ENCODE data around the gene E4F1. TPM values are rescaled to one million over a fixed set of nuclear protein-coding genes. Genes with fewer than 3 reads are reported as not detected.

The E4F1 gene
- total and polyA plus RNA-seq, 2 experiments from 2014 or later = 15.5 to 19.7 TPM

DNA sequence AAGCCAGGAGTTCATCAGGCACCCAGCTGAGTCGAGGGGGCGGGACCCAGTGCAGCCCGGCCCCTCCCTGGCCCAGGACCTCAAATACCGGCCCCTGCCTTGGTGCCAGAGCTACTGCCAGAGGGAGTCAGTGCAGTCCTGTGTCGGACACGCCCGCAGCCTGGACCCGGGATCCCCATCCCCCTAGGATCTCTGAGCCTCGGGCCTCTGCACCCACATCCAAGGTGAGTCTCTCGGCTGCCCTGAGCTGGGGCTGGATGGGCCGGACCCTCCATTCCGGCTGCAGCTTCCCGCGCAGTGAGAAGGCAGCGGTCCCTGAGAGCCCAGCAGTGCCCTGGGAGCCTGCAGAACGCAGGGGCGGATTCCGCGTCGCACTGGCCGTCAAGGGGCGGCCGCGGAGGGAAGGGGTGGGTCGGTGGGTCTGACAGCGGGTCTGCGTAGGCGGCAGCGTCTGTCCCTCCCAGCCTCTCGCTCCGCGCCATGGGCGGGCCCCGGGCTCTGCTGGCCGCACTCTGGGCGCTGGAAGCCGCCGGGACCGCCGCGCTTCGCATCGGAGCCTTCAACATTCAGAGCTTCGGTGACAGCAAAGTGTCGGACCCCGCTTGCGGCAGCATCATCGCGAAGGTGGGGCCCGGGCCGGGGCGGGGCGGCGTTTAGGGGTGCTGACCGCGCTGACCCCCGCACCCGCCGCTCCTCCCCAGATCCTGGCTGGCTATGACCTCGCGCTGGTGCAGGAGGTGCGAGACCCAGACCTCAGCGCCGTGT, 13.1 kb downstream of the E4F1 start, which contains the start of gene DNASE1L2:
TSS of gene DNASE1L2 (plus strand) at position 108 of the 765 bp plus-strand sequence. CDS start at position 481, 373 bp downstream.
- Histone ChIP-seq H3K4me1 (ENCODE audit: insufficient read depth) (peaks cover 16% of the 10 kb centered on the region), H3K27ac (no peak within 1 kb of the TSS), H3K4me2 (peak within 1 kb of the TSS; percentile 87), H3K9me2 (replicated peaks; ENCODE audit: insufficient read depth) (no peaks in the 10 kb centered on the region), H3K27me3 (peaks cover 26% of the 10 kb centered on the region), H2AFZ (no peak within 1 kb of the TSS), H3K36me3 (replicated peaks; ENCODE audit: insufficient read depth, low read depth) (no peaks in the 10 kb centered on the region), H3K9me3 (ENCODE audit: low read depth) (no peaks in the 10 kb centered on the region), H3K79me2 (no peaks in the 10 kb centered on the region), H3K4me3 (peak within 1 kb of the TSS; percentile 23), H4K20me1 (ENCODE audit: insufficient read depth, poor library complexity, severe bottlenecking) (peaks cover 14% of the 10 kb centered on the region)
- 6% methylated on average over 43 of the region's 64 CpGs for WGBS (ENCODE audit: low lambda C conversion rate, missing lambda C conversion rate)
- DNase-seq (ENCODE audit: low spot score) = peak; percentile 59
- TF ChIP-seq CTCF (IDR thresholded peaks at IDR 0.05; ENCODE audit: poor library complexity) (no peak), EZH2phosphoT487 (IDR thresholded peaks at IDR 0.05; ENCODE audit: low read depth, severe bottlenecking, unreplicated experiment) (peak; percentile 59)

- no peak overlapping the region for H3K27ac ChIP-seq
- 0% methylated on average over 1 of the region's 40 CpGs for WGBS (ENCODE audit: low lambda C conversion rate, missing lambda C conversion rate)
- peak overlapping the region; percentile 87 for H3K4me2 ChIP-seq
- no peaks in the 10 kb centered on the region for H3K36me3 ChIP-seq (replicated peaks; ENCODE audit: insufficient read depth, low read depth)
- H3K9me3 ChIP-seq (ENCODE audit: low read depth) = no peaks in the 10 kb centered on the region
- peak; percentile 80 for TF ChIP-seq EZH2 (IDR thresholded peaks at IDR 0.05; ENCODE audit: borderline replicate concordance)
- no peak for TF ChIP-seq CTCF (IDR thresholded peaks at IDR 0.05; ENCODE audit: poor library complexity)
- TF ChIP-seq EZH2phosphoT487 (IDR thresholded peaks at IDR 0.05; ENCODE audit: low read depth, severe bottlenecking, unreplicated experiment) = no peak
- DNase-seq (ENCODE audit: low spot score) = no peak
- peaks cover 14% of the 10 kb centered on the region for H4K20me1 ChIP-seq (ENCODE audit: insufficient read depth, poor library complexity, severe bottlenecking)
- no peaks in the 10 kb centered on the region for H3K9me2 ChIP-seq (replicated peaks; ENCODE audit: insufficient read depth)
- H3K4me3 ChIP-seq = peak overlapping the region; percentile 23
- H3K79me2 ChIP-seq = no peaks in the 10 kb centered on the region
- H3K4me1 ChIP-seq (ENCODE audit: insufficient read depth) = peaks cover 16% of the 10 kb centered on the region
- peaks cover 26% of the 10 kb centered on the region for H3K27me3 ChIP-seq
- H2AFZ ChIP-seq = no peak overlapping the region
Observed at GRCh38 chr16:2237102-2237482, 13.7 kb downstream of the E4F1 start.

DNA sequence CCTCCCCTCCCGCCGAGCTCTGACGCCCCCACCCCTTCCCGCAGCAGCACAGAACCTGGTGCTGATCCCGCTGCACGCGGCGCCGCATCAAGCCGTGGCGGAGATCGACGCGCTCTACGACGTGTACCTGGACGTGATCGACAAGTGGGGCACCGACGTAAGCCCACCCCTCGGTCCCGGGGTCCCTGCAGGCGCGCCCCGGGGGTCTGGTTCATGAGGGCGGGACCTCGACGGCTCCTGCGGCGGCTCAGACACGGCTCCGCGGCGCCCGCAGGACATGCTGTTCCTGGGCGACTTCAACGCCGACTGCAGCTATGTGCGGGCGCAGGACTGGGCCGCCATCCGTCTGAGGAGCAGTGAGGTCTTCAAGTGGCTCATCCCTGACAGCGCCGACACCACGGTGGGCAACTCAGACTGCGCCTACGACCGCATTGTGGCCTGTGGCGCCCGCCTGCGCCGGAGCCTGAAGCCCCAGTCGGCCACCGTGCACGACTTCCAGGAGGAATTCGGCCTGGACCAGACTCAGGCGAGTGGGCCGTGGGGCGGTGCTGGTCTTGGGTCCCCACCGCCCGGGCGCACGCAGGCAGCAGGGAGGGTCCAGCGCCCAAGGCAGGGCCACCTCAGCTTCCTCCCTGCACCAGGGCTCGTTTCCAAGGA, 14.2 kb downstream of the E4F1 start:
- Histone ChIP-seq H3K4me1 (ENCODE audit: insufficient read depth) (peaks cover 16% of the 10 kb centered on the region), H3K36me3 (replicated peaks; ENCODE audit: insufficient read depth, low read depth) (no peaks in the 10 kb centered on the region), H3K4me3 (no peak overlapping the region), H3K27ac (no peak overlapping the region), H2AFZ (no peak overlapping the region), H3K9me2 (replicated peaks; ENCODE audit: insufficient read depth) (no peaks in the 10 kb centered on the region), H3K27me3 (peaks cover 26% of the 10 kb centered on the region), H3K79me2 (no peaks in the 10 kb centered on the region), H3K9me3 (ENCODE audit: low read depth) (no peaks in the 10 kb centered on the region), H3K4me2 (peak overlapping the region; percentile 87), H4K20me1 (ENCODE audit: insufficient read depth, poor library complexity, severe bottlenecking) (peaks cover 14% of the 10 kb centered on the region)
- WGBS (ENCODE audit: low lambda C conversion rate, missing lambda C conversion rate) = 20% methylated on average over 53 of the region's 65 CpGs
- DNase-seq (ENCODE audit: low spot score) = no peak
- TF ChIP-seq CTCF (IDR thresholded peaks at IDR 0.05; ENCODE audit: poor library complexity) (no peak), EZH2phosphoT487 (IDR thresholded peaks at IDR 0.05; ENCODE audit: low read depth, severe bottlenecking, unreplicated experiment) (peak; percentile 73)
